Liver (tissue), 9 donors: ENCODE results near the gene TMEM108. TPM values are rescaled to one million over a fixed set of nuclear protein-coding genes. Genes with fewer than 3 reads are reported as not detected.

Experiments used
- DNase-seq: peaks from one replicate; pipeline ENCODE4 v3.0.0-alpha.2; 2017; ENCODE audit warnings: low spot score
- H3K27ac ChIP-seq, 2 donors: one replicate each; pipeline ENCODE4 v1.7.0; 2013; ENCODE audit warnings: inconsistent platforms in 2 of 2, low read length in 2 of 2, control low read depth in 1 of 2, low read depth in 1 of 2, mild to moderate bottlenecking in 1 of 2
- H3K27me3 ChIP-seq, 4 donors: one replicate each; pipeline versions ENCODE4 v1.6.1 to v1.7.0; 2013; ENCODE audit warnings: low read length in 3 of 4, inconsistent platforms in 1 of 4, mild to moderate bottlenecking in 1 of 4, moderate library complexity in 1 of 4; ENCODE audit not compliant: control insufficient read depth in 4 of 4, insufficient read depth in 4 of 4
- H3K36me3 ChIP-seq, 4 donors: one replicate each; pipeline versions ENCODE4 v1.6.1 to v1.7.0; 2013; ENCODE audit warnings: low read length in 3 of 4, mild to moderate bottlenecking in 3 of 4, low read depth in 1 of 4, moderate library complexity in 1 of 4; ENCODE audit not compliant: control insufficient read depth in 4 of 4, insufficient read depth in 3 of 4
- H3K4me1 ChIP-seq, 4 donors: one replicate each; pipeline versions ENCODE4 v1.6.1 to v1.7.0; 2013; ENCODE audit warnings: low read length in 3 of 4, mild to moderate bottlenecking in 3 of 4, moderate library complexity in 1 of 4; ENCODE audit not compliant: control insufficient read depth in 4 of 4, insufficient read depth in 4 of 4
- H3K4me3 ChIP-seq, 3 donors: one replicate each; pipeline versions ENCODE4 v1.6.1 to v1.7.0; 2013; ENCODE audit warnings: low read length in 3 of 3, control low read depth in 1 of 3, low read depth in 1 of 3, mild to moderate bottlenecking in 1 of 3
- H3K9ac ChIP-seq, 2 donors: one replicate each; pipeline ENCODE4 v1.7.0; 2013; ENCODE audit warnings: low read length in 2 of 2, mild to moderate bottlenecking in 2 of 2, moderate library complexity in 2 of 2, control low read depth in 1 of 2, low read depth in 1 of 2
- H3K9me3 ChIP-seq, 4 donors: one replicate each; pipeline versions ENCODE4 v1.6.1 to v1.7.0; 2013; ENCODE audit warnings: low read length in 3 of 4; ENCODE audit not compliant: control insufficient read depth in 4 of 4
- CTCF ChIP-seq: fragments of 150-350 bp; IDR thresholded peaks from 2 replicates; pipeline ENCODE4 v1.5.1; 2017; ENCODE audit warnings: improper control_type of control experiment, low read depth, low read length; ENCODE audit not compliant: missing input control
- EGR1 ChIP-seq, 2 donors: IDR thresholded peaks; 2 replicates each; pipeline ENCODE4 v1.6.1; 2016 to 2018; ENCODE audit warnings: antibody characterized with exemption in 2 of 2, low read depth in 2 of 2
- FOXA1 ChIP-seq: IDR thresholded peaks from 2 replicates; pipeline ENCODE4 v1.6.1; 2016; ENCODE audit warnings: antibody characterized with exemption
- FOXA2 ChIP-seq: IDR thresholded peaks from 2 replicates; pipeline ENCODE4 v1.6.1; 2016; ENCODE audit warnings: antibody characterized with exemption
- GABPA ChIP-seq, 2 donors: IDR thresholded peaks in 1 of 2; conservative IDR thresholded peaks in 1 of 2; 2 replicates each; pipeline ENCODE4 v1.6.1; 2016; ENCODE audit warnings: antibody characterized with exemption in 2 of 2, mild to moderate bottlenecking in 1 of 2, moderate library complexity in 1 of 2
- HNF4A ChIP-seq, 2 donors: conservative IDR thresholded peaks; 2 replicates each; pipeline ENCODE4 v1.6.1; 2016; ENCODE audit warnings: antibody characterized with exemption in 2 of 2, mild to moderate bottlenecking in 2 of 2
- HNF4G ChIP-seq: IDR thresholded peaks from 2 replicates; pipeline ENCODE4 v1.6.1; 2016; ENCODE audit warnings: antibody characterized with exemption
- REST ChIP-seq: IDR thresholded peaks from 2 replicates; pipeline ENCODE4 v1.6.1; 2016; ENCODE audit warnings: antibody characterized with exemption, mild to moderate bottlenecking
- SP1 ChIP-seq: IDR thresholded peaks from 2 replicates; pipeline ENCODE4 v1.6.1; 2018; ENCODE audit warnings: antibody characterized with exemption, mild to moderate bottlenecking
- TAF1 ChIP-seq: conservative IDR thresholded peaks from 2 replicates; pipeline ENCODE4 v1.6.1; 2016; ENCODE audit warnings: antibody characterized with exemption, mild to moderate bottlenecking
- WGBS: extraction: QIAGEN DNeasy Blood & Tissue Kit; methylation state at CpG from one replicate; pipeline ENCODE4 v1.1.7; 2013; 5-methylcytosine and 5-hydroxymethylcytosine counted together
- polyA plus RNA-seq, 2 donors: library from polyadenylated mRNA; stranded (reverse) in 1 of 2; unstranded in 1 of 2; fragments of 200-250 nt in 1 of 2; fragments of >200 nt in 1 of 2; fragmentation: Nextera tagmentation in 1 of 2; extraction: Ambion mirVana in 1 of 2; gene quantifications; one replicate each; pipeline versions ENCODE4 v1.2.1 to v1.2.3, GENCODE V29; 2013 to 2015
- total RNA-seq, 2 donors: library from RNA; depleted of rRNA; stranded (reverse); fragments of >200 nt; gene quantifications; one replicate each; pipeline ENCODE4 v1.2.3, GENCODE V29; 2014
- TF ChIP-seq, protein P1 (sequence below): IDR thresholded peaks from 2 replicates; pipeline ENCODE4 v1.6.1; 2016; ENCODE audit warnings: antibody characterized with exemption
- donor health status: healthy.
- donor health status: healthy.
- donor health status: healthy.
- donor health status: healthy.
- donor health status: healthy.

The TMEM108 gene
- total and polyA plus RNA-seq, 4 donors, result 0.05 to 0.10 TPM; not detected in 2

DNA sequence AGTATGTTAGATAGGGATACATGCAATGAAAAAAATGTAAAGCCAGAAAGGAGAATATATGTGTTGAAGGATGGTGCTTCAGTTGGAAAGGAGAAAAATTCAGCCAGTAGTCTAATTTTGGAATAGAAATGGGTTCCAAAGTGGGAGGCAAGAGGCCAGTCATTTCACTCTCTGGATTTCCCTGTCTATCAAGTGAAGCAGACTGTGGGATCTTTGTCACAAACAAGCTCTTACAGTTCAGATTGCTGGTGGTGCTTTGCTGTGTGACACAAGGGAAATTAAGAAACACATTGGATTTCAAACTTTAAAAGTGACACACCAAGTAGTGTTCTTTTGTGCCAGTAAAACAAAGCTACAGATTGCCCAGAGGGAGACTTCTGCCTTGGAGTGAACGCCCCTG, 279.7 kb downstream of the TMEM108 start:
- 61% methylated on average over 1 of the region's 1 CpG for WGBS
- no peak for TF ChIP-seq GABPA (IDR thresholded peaks at IDR 0.05 in 1 of 2, conservative IDR thresholded peaks at IDR 0.05 in 1 of 2)
- TF ChIP-seq SP1, result no peak
- no peak for TF ChIP-seq FOXA2
- TF ChIP-seq EGR1 (IDR thresholded peaks at IDR 0.05; ENCODE audit: low read depth in 2 of 2), result no peak
- no peak for TF ChIP-seq HNF4G
- no peak for TF ChIP-seq REST
- TF ChIP-seq, protein P1, sequence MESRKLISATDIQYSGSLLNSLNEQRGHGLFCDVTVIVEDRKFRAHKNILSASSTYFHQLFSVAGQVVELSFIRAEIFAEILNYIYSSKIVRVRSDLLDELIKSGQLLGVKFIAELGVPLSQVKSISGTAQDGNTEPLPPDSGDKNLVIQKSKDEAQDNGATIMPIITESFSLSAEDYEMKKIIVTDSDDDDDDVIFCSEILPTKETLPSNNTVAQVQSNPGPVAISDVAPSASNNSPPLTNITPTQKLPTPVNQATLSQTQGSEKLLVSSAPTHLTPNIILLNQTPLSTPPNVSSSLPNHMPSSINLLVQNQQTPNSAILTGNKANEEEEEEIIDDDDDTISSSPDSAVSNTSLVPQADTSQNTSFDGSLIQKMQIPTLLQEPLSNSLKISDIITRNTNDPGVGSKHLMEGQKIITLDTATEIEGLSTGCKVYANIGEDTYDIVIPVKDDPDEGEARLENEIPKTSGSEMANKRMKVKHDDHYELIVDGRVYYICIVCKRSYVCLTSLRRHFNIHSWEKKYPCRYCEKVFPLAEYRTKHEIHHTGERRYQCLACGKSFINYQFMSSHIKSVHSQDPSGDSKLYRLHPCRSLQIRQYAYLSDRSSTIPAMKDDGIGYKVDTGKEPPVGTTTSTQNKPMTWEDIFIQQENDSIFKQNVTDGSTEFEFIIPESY, result no peak
- TF ChIP-seq FOXA1, result no peak
- TF ChIP-seq HNF4A (conservative IDR thresholded peaks at IDR 0.05), result no peak
- no peak for TF ChIP-seq TAF1
- Histone ChIP-seq H3K27ac (no peak overlapping the region), H3K27me3 (peaks cover 0 to 3% (median 0%) of the 10 kb centered on the region in 4 donors), H3K36me3 (no peaks in the 10 kb centered on the region), H3K4me3 (no peak overlapping the region), H3K4me1 (no peaks in the 10 kb centered on the region), H3K9ac (no peak overlapping the region), H3K9me3 (peaks cover 0 to 9% (median under 1%) of the 10 kb centered on the region in 4 donors)
- no peak for DNase-seq

DNA sequence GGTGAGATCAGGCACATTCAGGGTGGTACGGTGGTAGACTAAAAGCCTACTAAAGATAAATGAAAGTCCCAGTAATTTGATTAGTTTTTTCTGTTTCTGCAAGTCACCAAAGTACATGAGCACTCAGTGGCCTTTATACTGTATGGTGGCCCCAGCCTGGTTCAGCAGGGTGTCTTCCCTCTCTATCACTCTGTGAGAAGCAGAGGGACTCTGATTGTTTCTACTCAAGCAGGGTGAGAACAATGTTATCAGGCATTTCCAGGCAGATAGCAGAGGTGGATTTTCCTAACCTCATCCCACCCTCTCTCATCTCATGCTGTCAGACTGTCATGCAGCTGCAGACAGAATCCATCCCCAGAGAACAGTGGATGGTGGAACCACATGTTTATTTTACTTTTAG, 290.2 kb downstream of the TMEM108 start:
- DNase-seq, result no peak
- Histone ChIP-seq H3K4me1 (peaks cover 0 to 1% (median 0%) of the 10 kb centered on the region in 4 donors), H3K9ac (no peak overlapping the region), H3K27me3 (peaks cover 0 to 2% (median 0%) of the 10 kb centered on the region in 4 donors), H3K36me3 (no peaks in the 10 kb centered on the region), H3K4me3 (no peak overlapping the region), H3K9me3 (no peaks in the 10 kb centered on the region), H3K27ac (no peak overlapping the region)
- TF ChIP-seq EGR1 (IDR thresholded peaks at IDR 0.05; ENCODE audit: low read depth in 2 of 2) (no peak), FOXA2 (no peak)
- WGBS, result 46% methylated on average over 1 of the region's 1 CpG

DNA sequence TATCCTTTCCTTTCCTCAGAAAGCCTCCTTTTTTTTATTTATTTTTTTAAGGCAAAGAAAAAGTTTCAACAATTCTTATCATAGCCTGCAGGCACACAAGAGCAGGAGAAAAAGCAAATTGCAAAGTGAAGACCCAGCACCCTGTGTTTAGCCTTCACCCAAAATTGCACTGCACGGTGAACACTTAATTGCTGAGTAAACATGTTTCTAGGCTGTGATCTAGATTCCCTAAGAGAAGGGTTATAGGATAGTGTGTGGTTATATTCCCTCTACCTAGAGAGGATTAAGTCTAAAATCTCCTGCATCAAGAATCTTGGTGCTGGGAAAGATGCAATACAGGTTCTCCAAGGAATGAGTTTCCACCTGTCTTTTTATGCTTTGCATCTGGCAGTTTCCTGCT, 291.4 kb downstream of the TMEM108 start:
- DNase-seq, result no peak
- no peak for TF ChIP-seq CTCF
- TF ChIP-seq, protein P1, result no peak
- WGBS, result 19% methylated on average over 1 of the region's 1 CpG
- Histone ChIP-seq H3K4me1 (peaks cover 0 to 1% (median 0%) of the 10 kb centered on the region in 4 donors), H3K36me3 (no peaks in the 10 kb centered on the region), H3K4me3 (no peak overlapping the region), H3K9me3 (no peaks in the 10 kb centered on the region), H3K27me3 (peaks cover 0 to 2% (median 0%) of the 10 kb centered on the region in 4 donors), H3K27ac (no peak overlapping the region), H3K9ac (no peak overlapping the region)
